ENCODE data around the gene EIF5A. TPM values are rescaled to one million over a fixed set of nuclear protein-coding genes. Genes with fewer than 3 reads are reported as not detected.

EIF5A gene
- total and polyA plus RNA-seq, 12 donors, result 110 to 666 (median 342) TPM

DNA sequence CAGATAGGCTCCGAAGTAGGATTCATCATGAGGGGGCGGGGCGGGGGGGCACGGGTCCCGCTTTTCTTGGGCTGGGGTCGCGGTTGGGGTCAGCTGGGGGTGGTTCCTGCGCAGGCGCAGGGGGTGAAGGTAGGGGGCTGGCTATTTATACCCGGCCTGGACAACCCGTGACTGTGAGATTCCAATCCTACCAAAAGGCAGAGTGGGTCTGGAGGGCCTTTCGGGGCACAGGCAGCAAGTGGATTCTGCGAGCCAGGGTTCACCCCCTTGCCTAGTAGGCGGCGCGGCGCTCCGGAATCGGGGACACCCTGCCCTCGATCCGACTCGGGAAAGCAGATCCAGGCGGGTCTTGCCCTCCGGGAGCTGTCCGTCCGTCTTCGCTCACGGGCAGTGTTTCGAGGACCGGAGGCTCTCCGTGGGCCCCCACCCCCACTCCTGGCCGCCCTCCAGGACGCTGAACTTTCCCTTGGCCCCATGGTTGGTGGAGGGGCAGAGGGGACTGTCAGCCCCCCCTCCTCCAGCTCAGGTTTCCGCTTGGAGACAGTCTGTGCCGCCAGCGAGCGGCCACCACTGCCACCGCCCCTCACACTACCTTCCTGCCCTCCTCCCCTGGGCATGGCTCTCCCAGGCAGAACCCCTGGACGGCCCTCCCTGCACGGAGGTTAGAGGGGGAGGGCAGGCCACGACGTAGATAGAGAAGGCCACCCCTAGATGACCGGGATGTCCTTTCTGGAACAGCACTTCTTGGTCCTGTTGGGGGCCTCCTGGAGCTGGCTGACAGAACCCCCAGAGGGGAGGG, 25.3 kb upstream of the EIF5A start:
- peaks cover 18 to 21% of the 10 kb centered on the region in 2 donors for H3K4me1 ChIP-seq (replicated peaks in 1 of 2)
- DNase-seq, result peak; percentile 57 to 67 (median 63)
- peak overlapping the region in 2 of 5 donors; percentile 50 to 92 for H3K27ac ChIP-seq
- intact Hi-C loops (cut with DNase I), result loop anchor here in 1 of 2 donors (2.0 to 5.0 kb wide), 2 partner anchors 15 to 60 kb away; no protein-coding TSS in a partner anchor
- no peaks in the 10 kb centered on the region for H3K27me3 ChIP-seq
- peak overlapping the region in 2 of 4 donors; percentile 36 to 59 for H3K4me3 ChIP-seq
- no peaks in the 10 kb centered on the region for H3K36me3 ChIP-seq (replicated peaks in 1 of 2)
- H3K9me3 ChIP-seq (replicated peaks in 1 of 3), result no peaks in the 10 kb centered on the region
- TF ChIP-seq POLR2A (IDR thresholded peaks at IDR 0.05), result no peak
- TF ChIP-seq, protein P1, sequence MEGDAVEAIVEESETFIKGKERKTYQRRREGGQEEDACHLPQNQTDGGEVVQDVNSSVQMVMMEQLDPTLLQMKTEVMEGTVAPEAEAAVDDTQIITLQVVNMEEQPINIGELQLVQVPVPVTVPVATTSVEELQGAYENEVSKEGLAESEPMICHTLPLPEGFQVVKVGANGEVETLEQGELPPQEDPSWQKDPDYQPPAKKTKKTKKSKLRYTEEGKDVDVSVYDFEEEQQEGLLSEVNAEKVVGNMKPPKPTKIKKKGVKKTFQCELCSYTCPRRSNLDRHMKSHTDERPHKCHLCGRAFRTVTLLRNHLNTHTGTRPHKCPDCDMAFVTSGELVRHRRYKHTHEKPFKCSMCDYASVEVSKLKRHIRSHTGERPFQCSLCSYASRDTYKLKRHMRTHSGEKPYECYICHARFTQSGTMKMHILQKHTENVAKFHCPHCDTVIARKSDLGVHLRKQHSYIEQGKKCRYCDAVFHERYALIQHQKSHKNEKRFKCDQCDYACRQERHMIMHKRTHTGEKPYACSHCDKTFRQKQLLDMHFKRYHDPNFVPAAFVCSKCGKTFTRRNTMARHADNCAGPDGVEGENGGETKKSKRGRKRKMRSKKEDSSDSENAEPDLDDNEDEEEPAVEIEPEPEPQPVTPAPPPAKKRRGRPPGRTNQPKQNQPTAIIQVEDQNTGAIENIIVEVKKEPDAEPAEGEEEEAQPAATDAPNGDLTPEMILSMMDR (IDR thresholded peaks at IDR 0.05), result no peak
- 0 to 2% (median 2%) methylated on average over 4 to 43 of the region's 43 CpGs for WGBS, 4 donors

DNA sequence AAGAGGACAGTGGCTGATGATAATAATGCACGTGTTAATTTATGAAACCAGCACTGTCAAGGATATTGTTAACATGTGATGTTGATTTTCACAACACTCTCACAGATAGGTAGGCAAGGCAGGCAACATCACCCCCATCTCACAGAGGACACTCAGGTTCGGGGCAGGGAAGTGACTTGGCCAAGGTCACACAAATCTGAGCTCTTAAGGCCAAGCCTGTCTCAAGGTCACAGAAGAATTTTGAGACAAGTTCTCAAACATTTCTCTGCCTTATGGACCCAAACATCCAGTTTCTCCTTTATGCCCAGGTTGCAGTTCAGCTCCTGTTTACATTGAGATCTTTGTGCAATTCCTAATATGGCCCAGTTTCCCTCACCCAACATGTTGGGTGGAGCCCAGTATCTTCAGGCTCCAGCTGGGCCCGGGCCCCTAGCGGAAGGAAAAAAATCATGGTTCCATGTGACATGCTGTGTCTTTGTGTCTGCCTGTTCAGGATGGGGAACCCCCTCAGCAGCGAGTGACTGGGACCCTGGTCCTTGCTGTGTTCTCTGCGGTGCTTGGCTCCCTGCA, 24.6 kb upstream of the EIF5A start:
- H3K9me3 ChIP-seq (replicated peaks in 1 of 3), result no peaks in the 10 kb centered on the region
- 55 to 64% (median 59%) methylated on average over 5 to 6 of the region's 6 CpGs for WGBS, 4 donors
- H3K36me3 ChIP-seq (replicated peaks in 1 of 2), result no peaks in the 10 kb centered on the region
- TF ChIP-seq, protein P1 (IDR thresholded peaks at IDR 0.05), result no peak
- TF ChIP-seq POLR2A (IDR thresholded peaks at IDR 0.05), result no peak
- DNase-seq, result no peak
- peak overlapping the region in 1 of 4 donors; percentile 59 for H3K4me3 ChIP-seq
- no peaks in the 10 kb centered on the region for H3K27me3 ChIP-seq
- peak overlapping the region in 1 of 5 donors; percentile 92 for H3K27ac ChIP-seq
- intact Hi-C loops (cut with DNase I), result loop anchor here in 1 of 2 donors (5.0 kb wide), 1 partner anchor 59 kb away; no protein-coding TSS in a partner anchor
- peaks cover 18 to 21% of the 10 kb centered on the region in 2 donors for H3K4me1 ChIP-seq (replicated peaks in 1 of 2)

DNA sequence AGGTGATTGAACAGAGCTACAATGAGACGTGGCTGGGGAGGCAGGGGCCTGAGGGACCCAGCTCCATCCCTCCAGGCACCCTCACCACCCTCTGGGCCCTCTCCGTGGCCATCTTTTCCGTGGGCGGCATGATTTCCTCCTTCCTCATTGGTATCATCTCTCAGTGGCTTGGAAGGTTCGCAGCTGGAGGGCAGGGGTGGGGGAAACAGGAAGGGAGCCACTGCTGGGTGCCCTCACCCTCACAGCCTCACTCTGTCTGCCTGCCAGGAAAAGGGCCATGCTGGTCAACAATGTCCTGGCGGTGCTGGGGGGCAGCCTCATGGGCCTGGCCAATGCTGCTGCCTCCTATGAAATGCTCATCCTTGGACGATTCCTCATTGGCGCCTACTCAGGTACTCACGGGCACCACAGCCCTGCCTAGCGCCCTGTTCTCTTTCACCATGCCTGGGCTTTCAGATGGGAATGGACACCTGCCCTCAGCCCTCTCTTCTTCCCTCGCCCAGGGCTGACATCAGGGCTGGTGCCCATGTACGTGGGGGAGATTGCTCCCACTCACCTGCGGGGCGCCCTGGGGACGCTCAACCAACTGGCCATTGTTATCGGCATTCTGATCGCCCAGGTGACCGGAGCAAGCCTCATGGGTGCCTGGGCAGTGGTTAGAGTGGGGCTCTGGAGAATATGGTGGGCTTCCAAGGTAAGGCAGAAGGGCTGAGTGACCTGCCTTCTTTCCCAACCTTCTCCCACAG, 23.8 kb upstream of the EIF5A start:
- H3K4me3 ChIP-seq, result no peak overlapping the region
- no peaks in the 10 kb centered on the region for H3K36me3 ChIP-seq (replicated peaks in 1 of 2)
- intact Hi-C loops (cut with DNase I), result loop anchor here in 1 of 2 donors (5.0 kb wide), 1 partner anchor 59 kb away; no protein-coding TSS in a partner anchor
- no peak for DNase-seq
- no peak overlapping the region for H3K27ac ChIP-seq
- H3K27me3 ChIP-seq, result no peaks in the 10 kb centered on the region
- peaks cover 18 to 21% of the 10 kb centered on the region in 2 donors for H3K4me1 ChIP-seq (replicated peaks in 1 of 2)
- TF ChIP-seq POLR2A (IDR thresholded peaks at IDR 0.05), result no peak
- TF ChIP-seq, protein P1 (IDR thresholded peaks at IDR 0.05), result no peak
- WGBS, 4 donors, result 76 to 92% (median 88%) methylated on average over 8 to 18 of the region's 18 CpGs
- no peaks in the 10 kb centered on the region for H3K9me3 ChIP-seq (replicated peaks in 1 of 3)

DNA sequence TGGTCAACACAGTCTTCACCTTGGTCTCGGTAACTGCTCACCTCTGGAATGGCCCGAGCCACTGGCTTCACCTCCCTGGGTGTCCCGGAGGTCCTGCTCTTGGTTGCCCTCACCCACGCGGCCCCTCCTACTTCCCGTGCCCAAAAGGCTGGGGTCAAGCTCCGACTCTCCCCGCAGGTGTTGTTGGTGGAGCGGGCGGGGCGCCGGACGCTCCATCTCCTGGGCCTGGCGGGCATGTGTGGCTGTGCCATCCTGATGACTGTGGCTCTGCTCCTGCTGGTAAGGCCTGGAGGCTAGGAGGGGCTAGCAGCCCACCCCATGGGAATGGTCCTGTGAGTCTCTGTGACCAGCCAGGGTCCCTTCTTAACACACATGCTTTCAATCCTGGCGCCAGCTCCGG, 22.5 kb upstream of the EIF5A start:
- no peak for DNase-seq
- intact Hi-C loops (cut with DNase I), result loop anchor here in 1 of 2 donors (5.0 kb wide), 1 partner anchor 57 kb away; no protein-coding TSS in a partner anchor
- Histone ChIP-seq H3K4me1 (replicated peaks in 1 of 2) (peaks cover 18 to 21% of the 10 kb centered on the region in 2 donors), H3K27ac (no peak overlapping the region), H3K9me3 (replicated peaks in 1 of 3) (no peaks in the 10 kb centered on the region), H3K36me3 (replicated peaks in 1 of 2) (no peaks in the 10 kb centered on the region), H3K27me3 (peaks cover 3% of the 10 kb centered on the region), H3K4me3 (no peak overlapping the region)
- TF ChIP-seq, protein P1 (IDR thresholded peaks at IDR 0.05), result no peak
- TF ChIP-seq POLR2A (IDR thresholded peaks at IDR 0.05), result no peak
- 91 to 97% (median 95%) methylated on average over 10 to 16 of the region's 16 CpGs for WGBS, 4 donors

Measured in adrenal gland (tissue), 12 donors.